Activated CD8-positive, alpha-beta memory T cell treated with anti-CD3 and anti-CD28 coated beads for 36 hours (primary cell): ENCODE results near the gene TBX1. TPM values are rescaled to one million over a fixed set of nuclear protein-coding genes. Genes with fewer than 3 reads are reported as not detected.
"Not testable (repeated sequence)": the region's sequence is repeated elsewhere in the genome, so short reads cannot be mapped to it uniquely, and the experiment has no call there.

Source experiments
- CTCF ChIA-PET: fragments of 350-600 bp; sonication (Branson Sonifier 250); formaldehyde crosslinking; loops from one replicate; lab custom pipeline; 2021; ENCODE audit warnings: antibody characterized with exemption; lab: Charles Lee
- POLR2A ChIA-PET: fragments of 350-600 bp; sonication (Branson Sonifier 250); formaldehyde crosslinking; loops from one replicate; lab custom pipeline; 2021; ENCODE audit warnings: antibody characterized with exemption; lab: Charles Lee
- total RNA-seq, 2 experiments: library from RNA; stranded (reverse); gene quantifications; one replicate each; pipeline ENCODE4 v1.2.3, GENCODE V29; 2021

Gene TBX1
- total RNA-seq, 2 experiments from 2014 or later = not detected

DNA sequence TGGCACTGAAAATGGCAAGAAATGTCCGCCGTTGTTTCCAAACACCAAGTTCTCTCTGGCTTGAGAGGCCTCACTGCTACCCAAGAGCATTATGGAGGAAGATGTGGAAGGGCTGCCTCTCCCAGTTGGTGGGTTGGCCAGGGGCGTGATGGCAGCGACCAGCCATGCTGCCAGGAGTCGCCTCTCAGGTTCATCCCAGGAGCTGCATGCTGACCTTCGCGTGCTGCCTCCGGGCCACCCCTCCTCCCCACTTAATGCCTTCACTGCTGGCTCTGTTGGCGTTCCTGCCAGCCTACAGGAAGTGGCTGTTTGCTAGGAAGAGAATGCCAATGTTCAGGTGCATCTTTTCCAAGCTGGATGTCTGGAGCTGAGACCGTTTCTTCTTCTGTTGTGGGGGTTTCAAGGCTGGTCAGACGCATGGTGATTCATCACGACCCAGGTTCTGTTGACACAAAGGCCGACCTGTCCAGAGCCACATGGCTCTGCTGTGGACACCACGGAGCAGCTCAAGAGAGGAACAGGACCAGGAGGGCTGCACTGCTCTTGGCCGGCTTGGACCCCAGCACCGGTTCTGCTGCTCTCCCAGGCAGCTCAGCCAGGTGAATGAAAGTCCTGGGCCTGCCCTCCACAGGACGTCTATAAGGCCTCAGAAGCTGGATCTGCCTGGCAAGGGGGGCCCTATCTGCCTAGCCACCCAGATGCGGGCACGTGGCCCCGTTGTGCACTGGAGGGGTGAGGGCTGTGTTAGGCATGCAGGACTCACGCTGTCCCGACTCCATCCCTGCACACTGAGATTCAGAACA is 25.1 kb downstream of the TBX1 start:
- CTCF ChIA-PET = interaction anchor here (1.5 kb wide), 1 partner anchor 55 kb away, joined by 4 read pairs; no protein-coding TSS in a partner anchor
- POLR2A ChIA-PET = no interaction called here

DNA sequence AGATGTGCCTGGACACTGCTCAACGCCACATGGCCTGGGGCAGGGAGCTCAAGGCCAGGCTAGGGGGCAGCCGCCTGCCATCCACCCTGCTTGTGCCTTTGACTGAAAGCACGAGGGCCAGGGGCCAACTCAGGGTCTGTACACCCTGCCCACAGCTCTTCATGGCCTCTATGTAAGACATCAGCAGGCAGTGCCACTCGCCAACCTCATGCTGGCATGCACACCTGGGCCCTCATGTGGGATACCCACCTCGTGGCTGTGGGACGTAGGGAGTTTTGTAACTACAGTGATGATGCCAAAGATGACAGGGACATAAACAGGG is 25.6 kb downstream of the TBX1 start:
- CTCF ChIA-PET = interaction anchor here (1.5 kb wide), 1 partner anchor 56 kb away, joined by 4 read pairs; no protein-coding TSS in a partner anchor

DNA sequence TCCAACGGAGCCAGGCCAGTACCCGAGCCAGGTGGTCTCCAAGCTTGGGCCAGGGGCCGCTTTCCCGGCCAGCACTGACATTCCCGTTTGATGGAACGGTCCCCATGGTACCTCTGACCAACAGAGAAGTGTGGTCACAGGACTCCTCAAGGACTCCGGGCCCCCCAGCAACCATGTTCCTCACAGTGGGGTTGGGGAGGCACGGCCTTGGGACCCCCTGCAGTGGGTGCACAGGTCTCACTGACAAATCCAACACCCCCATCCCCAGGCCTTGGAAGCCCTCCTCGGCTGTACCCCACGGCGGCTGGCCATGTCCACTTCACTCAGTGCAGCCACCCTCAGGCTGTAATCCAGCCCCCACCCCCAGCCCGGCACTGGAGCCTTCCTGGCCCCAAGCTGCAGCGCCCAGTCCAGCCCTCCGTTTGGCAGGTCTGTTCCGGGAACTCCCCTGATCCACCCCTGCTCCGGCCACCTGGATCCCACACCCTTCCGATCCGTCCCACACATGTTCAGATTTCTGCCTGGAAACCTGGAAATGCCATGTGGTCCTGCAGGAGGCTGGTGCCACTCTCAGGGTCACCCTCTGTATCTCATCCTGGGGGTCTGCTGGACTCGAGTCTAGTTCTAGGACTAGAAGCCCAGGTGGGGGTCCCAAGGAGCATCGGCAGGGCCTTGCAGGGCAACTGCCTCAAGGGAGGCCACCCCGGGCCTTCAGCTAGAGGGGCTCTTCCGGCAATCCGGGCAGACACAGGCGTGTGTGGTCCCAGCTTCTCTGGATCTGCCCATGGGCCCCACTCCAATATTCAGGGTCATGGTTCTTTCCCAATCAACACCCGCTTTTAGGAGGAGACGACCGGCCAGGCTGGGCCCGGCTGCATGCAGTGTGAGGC is 26.6 kb downstream of the TBX1 start:
- CTCF ChIA-PET = interaction anchor here (1.5 kb wide), 1 partner anchor 57 kb away, joined by 4 read pairs; no protein-coding TSS in a partner anchor
- POLR2A ChIA-PET = no interaction called here

More for the DNA sequence above, 25.6 kb downstream of the TBX1 start:
- POLR2A ChIA-PET = no interaction called here

DNA sequence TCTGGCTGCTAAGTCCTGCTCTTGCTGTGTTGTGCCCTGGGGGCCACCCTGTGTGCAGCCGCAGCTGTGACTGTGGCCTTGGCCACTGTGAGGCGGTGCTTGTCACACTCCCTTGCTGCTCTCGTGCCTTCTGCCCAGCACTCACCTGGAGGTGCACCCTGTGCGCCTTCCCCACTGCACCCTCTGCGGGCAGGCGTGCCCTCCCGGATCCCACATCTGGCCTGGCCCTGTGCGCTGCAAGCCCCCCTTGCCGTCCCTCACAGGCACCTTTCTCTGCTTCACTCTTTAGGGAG is 27.2 kb downstream of the TBX1 start:
- CTCF ChIA-PET = no interaction called here

DNA sequence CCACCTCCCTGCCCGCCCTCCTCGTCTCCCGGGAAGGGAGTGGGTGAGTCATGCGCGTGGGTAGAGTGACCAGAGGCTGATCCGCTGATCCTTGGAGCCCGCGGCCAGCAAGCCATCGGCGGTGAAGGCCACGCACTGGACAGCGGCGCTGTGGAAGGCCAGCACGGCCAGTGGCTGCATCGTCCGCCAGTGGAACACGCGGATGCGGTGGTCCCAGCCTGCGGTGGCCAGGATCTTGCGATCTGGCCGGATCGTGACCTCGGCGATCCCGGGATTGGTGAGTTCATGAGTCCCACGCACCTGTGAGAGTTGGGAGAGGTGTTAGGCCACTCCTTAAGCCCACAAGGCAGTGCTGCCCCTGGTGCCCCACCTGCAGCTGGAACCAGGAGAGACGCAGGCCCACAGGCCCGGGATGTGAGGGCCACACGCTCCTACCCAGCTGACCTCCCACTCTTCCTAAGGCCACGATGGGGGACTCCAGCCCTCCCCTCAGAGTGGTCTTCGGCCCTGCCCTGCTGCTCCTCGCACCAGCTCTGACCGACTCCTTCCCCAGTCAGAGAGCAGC is 28.2 kb downstream of the TBX1 start:
- ChIA-PET CTCF (no interaction called here), POLR2A (no interaction called here)

More for the DNA sequence above, 27.2 kb downstream of the TBX1 start:
- POLR2A ChIA-PET = no interaction called here

DNA sequence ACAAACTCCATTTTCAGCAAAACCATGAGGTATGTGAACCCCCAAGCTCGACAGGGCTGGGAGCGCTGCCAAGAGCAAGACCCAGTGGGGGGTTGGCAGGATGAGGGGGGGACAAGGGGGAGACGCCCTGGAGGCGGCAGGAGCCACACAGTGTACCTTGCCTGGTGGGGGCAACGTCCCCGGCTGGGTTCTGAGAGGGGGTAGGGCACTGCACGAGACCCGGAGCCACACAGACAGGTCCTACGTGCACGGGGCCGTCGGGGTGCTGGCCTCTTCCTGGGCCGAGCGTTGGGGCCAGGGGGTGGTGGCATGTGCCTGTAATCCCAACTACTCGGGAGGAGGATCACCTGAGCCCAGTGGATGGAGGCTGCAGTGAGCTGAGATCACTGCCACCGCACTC is 28.8 kb downstream of the TBX1 start:
- CTCF ChIA-PET = no interaction called here
- POLR2A ChIA-PET = no interaction called here

DNA sequence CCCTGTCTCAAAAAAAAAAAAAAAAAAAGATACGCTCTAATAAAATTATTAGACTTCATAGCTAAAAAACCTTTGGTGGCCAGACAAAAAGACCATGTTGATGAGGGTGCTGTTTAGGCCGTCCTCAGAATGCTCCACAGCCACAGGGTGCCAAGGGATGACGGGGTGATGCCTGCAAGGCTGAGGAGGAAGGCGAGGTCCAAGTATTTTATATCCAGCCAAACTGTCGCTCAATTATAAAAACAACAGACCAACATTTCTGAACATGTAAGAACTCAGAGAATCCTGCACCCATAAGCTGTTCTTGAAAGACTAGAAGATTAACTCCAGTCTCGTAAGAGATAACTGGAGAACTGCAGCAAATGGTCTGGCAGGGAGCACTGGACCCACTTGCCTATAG is 29.2 kb downstream of the TBX1 start:
- CTCF ChIA-PET = no interaction called here
- POLR2A ChIA-PET = no interaction called here

DNA sequence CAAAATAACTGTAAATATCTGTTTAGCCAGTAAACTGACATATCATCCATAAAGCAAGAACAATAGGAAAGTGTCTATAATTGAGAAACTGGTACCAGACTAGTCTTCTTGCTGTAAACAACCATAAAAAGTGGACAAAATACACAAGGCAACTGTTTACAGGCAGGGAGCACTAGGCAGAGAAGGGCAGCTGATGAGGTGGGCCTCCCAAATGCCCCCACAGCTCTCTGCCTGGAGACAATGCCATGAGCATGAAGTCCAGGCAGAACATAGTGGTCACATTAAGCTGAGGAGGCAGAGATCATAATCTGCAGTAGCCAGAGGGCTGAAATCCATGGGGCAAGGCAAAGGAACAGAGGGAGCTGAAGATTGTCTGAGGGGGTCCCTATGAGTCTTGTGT is 30.7 kb downstream of the TBX1 start:
- POLR2A ChIA-PET = no interaction called here
- CTCF ChIA-PET = no interaction called here

DNA sequence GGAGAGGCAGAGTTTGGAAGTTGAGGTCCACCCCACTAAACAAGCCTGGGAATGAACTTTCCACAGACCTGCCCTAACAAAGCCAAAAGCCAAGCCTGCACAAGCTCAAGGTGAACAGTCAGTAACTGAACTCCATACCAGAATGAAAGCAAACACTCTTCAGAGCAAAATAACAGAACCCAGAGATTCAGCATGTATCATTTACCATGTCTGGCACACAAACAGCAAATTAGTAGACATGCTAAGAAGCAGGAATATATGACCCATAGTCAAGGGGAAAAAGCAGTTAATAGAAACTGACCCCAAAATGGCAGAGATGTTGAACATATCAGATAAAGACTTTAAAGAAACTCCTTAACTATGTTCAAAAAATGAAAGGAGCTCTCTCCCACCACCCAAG is 31.3 kb downstream of the TBX1 start:
- ChIA-PET POLR2A (no interaction called here), CTCF (no interaction called here)

DNA sequence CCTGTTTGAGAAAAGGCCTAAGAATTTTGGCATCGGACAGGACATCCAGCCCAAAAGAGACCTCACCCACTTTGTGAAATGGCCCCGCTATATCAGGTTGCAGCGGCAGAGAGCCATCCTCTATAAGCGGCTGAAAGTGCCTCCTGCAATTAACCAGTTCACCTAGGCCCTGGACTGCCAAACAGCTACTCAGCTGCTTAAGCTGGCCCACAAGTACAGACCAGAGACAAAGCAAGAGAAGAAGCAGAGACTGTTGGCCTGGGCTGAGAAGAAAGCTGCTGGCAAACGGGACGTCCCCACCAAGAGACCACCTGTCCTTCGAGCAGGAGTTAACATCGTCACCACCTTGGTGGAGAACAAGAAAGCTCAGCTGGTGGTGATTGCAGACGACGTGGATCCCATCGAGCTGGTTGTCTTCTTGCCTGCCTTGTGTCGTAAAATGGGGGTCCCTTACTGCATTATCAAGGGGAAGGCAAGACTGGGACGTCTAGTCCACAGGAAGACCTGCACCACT is 31.9 kb downstream of the TBX1 start:
- CTCF ChIA-PET, POLR2A ChIA-PET: not testable (repeated sequence)

DNA sequence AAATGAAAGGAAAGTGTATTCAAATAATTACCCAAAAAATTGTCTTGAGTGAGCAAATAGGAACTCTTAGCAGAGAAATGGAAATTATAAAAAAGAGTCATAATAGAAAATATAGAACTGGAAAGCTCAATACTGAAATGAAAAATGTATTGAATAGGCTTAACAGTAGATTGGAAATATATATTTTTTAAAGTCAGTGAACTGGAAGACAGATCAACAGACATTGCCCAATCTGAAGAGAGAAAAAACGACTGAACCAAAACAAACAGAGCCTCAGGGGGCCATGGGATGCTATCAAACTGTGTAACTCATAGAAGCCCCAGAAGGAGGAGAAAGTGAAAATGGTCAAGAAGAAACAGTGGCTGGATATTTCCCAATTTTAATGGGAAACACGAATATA is 32.6 kb downstream of the TBX1 start:
- POLR2A ChIA-PET = no interaction called here
- CTCF ChIA-PET = interaction anchor here (0.7 kb wide), 1 partner anchor 117 kb away, joined by 3 read pairs; no protein-coding TSS in a partner anchor

DNA sequence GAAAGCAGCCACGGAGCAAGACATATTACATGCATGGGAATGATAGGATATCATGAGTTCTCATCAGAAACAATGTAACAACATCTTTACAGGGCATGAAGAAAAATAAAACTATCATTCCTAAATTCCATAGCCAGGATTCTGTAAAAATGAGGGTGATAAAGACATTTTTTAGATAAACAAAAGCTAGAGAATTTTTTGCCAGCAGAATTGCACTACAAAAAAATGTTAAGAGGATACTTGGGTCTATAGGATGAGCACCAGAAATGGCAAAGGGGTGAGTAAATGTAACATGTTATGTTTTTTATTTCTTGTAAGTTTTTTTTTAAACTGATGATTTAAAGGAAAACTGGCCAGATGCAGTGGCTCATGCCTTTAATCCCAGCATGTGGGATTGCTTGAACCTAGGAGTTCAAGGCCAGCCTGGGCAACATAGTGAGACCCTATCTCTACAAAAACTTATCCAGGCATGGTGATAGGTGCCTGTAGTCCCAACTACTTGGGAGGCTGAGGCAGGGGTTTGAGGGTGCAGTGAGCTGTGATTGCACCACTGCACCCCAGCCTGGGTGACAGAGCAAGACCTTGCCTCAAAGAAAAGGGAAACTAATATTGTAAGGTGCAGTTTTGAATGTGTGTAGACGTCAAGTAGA is 33.2 kb downstream of the TBX1 start:
- POLR2A ChIA-PET = no interaction called here
- CTCF ChIA-PET = interaction anchor here (0.7 kb wide), 1 partner anchor 116 kb away, joined by 3 read pairs; no protein-coding TSS in a partner anchor

DNA sequence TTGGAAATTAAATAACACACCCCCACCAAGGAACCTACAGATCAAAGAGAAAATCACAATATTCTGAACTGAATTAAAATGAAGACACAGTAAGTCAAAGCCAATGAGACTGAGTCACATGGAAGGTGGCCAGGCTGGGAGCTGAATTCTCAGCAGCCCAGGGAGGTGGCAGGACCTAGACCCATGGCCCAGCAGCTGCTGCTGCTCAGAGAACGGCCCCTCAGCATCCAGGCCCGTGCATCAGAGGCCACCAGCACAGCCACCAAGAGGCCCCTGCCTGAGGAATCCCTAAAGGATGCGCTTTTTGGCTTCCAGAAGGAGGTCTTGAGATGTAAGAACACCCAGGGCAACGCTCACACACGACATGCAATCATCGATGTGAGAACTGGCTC is 35.0 kb downstream of the TBX1 start:
- POLR2A ChIA-PET = no interaction called here
- CTCF ChIA-PET = no interaction called here

DNA sequence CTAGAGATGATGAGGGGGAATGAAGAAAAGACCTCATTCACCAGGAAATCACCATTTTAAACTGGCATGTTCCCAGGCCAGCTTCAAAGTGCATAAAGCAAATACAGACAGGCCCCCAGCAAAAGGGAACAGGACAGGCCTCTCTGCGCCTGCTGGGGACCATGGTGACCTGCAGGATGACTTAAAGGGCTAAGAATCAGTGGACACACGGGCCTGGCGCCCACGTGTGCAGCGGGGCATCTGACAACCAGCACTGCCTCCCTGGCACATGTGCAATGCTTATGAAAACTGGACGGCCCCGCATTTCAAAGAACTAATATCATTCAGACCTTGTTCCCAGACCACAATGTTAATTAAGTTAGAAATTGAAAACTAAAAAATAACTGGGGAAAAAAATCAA is 35.6 kb downstream of the TBX1 start:
- POLR2A ChIA-PET = no interaction called here
- CTCF ChIA-PET = no interaction called here

DNA sequence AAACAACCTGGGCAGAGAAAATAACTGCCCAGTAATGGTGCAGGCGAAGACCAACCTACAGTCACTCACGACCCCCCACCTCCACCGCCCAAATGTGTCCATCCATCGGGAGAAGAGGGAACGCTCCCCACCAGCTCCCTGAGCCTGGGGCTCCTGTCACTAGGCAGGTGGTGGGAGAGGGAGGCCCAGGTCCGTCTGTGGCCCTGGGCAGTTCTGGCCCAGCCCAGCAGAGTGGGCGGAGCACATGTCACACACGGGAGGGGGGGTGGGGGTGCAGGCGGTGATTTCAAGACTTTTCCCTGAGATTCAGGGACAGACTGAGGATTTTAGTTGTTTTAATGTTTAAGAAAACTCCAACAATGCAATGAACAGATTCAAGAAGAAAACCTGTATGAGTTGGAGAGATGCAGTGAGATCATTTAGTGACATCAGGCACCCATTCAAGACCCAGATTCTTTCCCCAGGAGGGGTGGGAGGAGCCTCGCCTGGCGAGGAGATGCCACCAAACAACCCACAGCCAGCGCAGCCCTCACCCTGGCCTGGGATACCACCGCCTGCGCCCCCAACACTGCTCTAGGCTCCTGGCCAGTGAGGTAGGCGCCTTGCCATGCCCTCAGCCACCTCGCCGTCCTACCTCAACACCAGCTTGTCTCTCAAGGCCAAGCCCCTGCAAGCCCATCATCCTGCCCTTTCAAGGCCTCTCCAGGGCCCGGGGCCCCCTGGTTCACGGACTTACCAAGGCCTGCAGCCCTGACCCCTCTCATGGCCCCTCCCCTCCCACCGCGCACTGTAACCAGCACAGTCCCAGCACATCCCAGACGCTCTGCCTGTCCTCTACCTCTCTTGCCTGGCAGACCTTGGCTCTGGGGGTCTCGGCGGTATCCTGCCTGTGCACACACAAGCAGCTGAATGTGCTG is 36.8 kb downstream of the TBX1 start:
- CTCF ChIA-PET = no interaction called here
- POLR2A ChIA-PET = no interaction called here

DNA sequence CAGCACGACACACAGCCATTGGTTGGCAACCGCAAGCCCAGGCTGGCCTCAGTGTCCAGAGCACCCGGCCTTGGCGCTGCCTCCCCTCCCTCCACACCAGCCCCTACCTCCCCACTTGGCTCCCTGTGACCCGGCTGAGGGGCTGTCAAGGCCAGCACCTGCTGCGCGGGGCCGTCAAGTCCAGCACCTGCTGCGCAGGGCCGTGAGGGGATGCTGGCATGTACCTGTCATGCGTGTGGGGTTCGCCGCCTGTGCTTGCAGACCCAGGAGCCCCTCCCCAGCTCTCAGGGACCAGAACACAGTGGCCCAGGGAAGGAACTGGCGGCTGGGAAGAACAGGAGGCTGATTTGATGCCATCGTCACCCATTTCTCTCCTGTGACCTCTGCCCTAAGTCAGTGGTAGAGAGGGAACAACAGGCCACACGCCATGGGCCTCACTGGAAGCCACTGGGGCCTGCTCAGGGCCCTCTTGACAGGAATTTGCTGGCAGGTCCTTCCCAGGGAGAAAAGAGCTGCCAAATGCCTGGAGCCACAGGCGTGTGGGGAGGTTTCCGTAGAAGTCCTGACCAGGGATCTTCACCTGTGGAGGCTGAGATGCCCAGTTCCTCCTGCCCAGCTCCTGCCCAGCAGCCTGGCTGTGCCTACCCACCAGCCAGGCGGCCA is 37.6 kb downstream of the TBX1 start:
- POLR2A ChIA-PET = no interaction called here

DNA sequence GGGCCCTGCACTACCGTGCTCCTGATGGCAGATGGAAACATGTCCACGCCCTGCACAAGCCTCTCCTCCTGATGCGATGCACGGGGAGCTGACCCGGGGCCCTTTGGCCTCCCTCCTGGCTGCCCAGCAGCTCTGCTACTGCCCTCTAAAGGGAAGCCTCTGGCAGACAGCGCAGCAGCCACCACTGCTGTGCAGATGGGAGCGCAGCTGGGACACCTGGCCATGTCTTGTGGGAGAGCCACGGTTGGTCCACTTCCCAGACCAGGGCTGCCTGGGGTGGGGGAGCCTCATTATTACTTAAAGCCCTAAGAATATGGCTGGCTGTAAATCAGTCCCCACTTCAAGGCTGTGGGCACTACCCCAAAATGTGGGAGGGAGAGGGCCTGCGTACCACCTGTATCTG is 38.3 kb downstream of the TBX1 start:
- CTCF ChIA-PET = interaction anchor here (1.7 kb wide), 1 partner anchor 68 kb away, joined by 4 read pairs; no protein-coding TSS in a partner anchor
- POLR2A ChIA-PET = no interaction called here

More for the DNA sequence above, 37.6 kb downstream of the TBX1 start:
- CTCF ChIA-PET = interaction anchor here (1.7 kb wide), 1 partner anchor 68 kb away, joined by 4 read pairs; no protein-coding TSS in a partner anchor
